Measurements from ENCODE around the gene SOX1.

Gene SOX1

DNA sequence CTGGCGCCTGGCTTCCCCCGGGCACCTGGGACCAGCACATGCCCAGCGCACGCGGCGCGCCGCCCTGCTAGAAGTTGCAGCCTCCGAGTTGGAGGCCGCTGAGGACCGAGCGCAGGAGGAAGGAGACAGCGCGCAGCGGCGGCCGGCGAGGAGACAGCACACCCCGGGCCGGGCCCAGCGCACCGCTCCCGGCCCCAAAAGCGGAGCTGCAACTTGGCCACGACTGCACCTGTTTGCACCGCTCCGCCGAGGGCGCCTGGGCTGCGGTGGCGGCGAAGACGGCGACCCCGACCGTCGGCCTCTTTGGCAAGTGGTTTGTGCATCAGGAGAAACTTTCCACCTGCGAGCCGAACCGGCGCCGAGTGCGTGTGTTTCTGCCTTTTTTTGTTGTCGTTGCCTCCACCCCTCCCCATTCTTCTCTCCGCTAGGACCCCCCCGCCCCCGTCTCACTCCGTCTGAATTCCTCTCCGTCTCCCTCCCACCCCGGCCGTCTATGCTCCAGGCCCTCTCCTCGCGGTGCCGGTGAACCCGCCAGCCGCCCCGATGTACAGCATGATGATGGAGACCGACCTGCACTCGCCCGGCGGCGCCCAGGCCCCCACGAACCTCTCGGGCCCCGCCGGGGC lies at the start of gene SOX1:
TSS of gene SOX1 (plus strand) at position 34 of the 626 bp plus-strand sequence. CDS start at position 544, 510 bp downstream.
- FAIRE-seq, result no peak

GRCh38 chr13:112024577-112024976 lies 42.4 kb upstream of the SOX1 start:
- no peak for FAIRE-seq

GRCh38 chr13:112027250-112027649 lies 39.7 kb upstream of the SOX1 start:
- no peak for FAIRE-seq

GRCh38 chr13:112028481-112028880 lies 38.5 kb upstream of the SOX1 start:
- no peak for FAIRE-seq

DNA sequence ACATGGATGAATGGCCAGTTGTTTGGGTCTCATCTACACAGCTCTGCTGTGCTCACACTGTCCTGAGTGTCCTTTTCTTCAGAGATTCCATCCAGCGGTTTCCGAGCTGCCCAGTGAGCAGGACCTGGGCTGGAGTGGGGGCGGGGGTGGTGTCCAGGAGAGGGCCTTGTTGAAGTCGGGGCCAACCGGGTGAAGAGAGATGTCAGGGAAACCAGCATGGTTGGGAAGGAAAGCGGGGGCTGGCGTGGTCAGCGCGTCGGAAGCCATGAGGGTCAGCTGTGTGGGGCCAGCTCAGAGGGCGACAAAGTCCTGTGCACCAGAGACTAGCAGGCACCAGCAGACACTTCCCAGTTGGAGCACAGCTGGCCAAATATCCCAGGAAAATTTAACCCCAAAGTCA lies 37.8 kb upstream of the SOX1 start:
- no peak for FAIRE-seq

DNA sequence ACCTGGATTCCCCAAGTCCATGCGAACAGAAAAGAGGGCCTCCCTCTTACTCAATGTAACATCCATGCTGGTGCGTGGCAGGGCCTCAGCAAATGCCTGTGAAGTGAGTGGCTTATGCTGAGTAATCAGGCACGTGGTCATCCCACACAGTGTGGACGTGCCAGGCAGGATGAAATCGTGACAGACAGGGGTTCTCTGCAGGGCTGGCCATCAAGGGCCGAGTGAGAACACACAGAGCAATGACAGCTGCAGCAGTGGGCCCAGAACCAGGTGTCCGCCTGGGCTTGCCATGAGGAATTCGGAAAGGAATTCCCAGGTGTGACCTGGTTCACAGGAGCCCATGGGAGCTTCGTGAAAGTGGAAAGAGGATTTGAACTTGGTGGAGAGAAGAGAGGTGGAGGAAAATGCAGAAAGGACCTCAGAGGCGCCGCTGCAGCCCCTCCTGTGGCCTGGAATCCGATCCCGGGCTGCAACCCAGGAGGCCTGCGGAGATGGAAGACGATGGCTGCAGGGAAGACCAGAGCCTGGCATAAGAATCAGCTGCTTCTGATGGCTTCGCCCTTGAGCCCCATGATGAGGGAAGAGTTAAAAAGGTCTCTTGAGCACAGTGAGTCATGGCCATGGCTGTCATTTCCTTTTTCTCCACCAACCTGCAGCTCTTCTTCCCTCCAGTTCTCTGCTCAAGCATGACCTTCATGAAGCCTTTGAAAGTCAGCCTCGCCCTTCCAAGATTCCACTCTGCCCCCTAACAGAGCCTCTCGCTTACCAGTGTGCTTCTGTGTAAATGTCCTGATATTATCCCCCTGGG lies 34.6 kb upstream of the SOX1 start:
- FAIRE-seq, result no peak

- FAIRE-seq, result no peak
Measured at GRCh38 chr13:112034231-112034630, 32.7 kb upstream of the SOX1 start.

GRCh38 chr13:112034846-112035245 lies 32.1 kb upstream of the SOX1 start:
- no peak for FAIRE-seq

DNA sequence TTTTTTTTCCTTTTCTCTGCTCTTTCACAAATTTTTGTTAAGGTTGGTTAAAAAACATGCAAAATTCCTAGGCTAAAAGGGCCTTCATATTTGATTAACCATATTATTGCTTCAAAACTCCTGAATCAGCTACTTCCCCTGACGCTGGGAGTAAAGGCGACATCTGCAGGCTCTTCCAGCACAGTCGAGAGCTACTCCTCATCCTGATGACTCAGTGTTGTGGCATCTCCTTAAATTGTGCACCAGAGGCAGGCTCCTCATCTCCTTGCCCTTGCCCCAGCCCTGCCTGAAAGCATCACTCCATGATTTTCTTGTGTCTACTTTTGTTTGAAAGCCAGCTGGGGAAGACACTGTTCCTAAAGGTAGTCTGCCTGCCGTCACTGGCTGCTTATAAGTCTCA lies 24.5 kb upstream of the SOX1 start:
- FAIRE-seq, result no peak

GRCh38 chr13:112052213-112052612 lies 14.7 kb upstream of the SOX1 start:
- no peak for FAIRE-seq

DNA sequence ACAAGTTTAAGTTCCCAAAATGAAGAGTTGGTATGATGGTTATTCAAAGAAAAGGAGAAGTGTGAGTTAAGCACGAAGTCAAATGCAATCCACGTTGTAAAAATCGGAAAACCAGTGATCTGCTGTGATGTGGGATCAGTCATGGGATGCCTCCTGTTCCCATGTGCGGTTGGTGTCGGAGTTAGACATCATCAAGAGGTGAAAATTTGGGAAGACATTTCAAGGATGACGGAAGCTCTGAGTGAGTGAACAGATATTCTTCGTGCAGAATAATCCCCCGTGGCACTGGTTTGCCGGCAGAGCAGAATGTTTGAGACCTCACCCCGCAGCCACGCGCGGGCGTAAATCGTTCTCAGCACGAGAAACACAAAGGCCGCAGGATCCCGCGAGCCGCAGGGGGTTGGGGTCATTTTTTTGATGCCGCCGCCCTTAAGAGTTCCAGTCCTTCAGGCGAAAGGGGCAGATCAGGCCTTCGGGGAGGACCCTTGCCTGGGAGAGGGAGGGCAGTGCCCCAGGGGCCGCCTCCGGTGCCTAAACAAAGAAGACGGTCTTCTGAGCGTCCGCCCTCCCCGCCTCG lies 13.7 kb upstream of the SOX1 start:
- FAIRE-seq, result no peak

- FAIRE-seq, result no peak
Measured at GRCh38 chr13:112053744-112054615, 13.0 kb upstream of the SOX1 start.

- no peak for FAIRE-seq
Measured at GRCh38 chr13:112054616-112055015, 12.3 kb upstream of the SOX1 start.

GRCh38 chr13:112055036-112055914 lies 11.7 kb upstream of the SOX1 start:
- no peak for FAIRE-seq

GRCh38 chr13:112055915-112056269 lies 11.1 kb upstream of the SOX1 start:
- no peak for FAIRE-seq

DNA sequence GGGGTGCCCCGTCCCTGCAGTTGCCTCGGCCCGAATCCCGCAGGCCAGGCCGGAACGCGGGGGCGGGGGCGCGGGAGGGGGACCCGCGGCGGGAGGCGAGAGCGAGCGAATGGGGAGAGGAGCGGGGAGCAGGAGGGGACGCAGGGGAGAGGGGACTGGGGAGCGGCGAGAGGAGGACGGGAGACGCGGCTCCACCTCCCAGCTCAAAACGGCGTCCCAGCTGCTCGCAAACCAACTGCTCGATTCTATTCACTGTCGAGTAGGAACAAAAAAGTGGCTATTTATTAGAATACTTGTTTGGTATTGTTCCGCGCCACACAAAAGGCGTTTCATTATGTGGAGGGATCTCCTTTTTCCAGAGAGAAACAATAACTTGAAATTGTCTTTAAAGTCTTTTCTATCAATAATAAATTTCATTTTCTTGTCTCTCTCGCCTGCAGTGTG lies 10.6 kb upstream of the SOX1 start:
- no peak for FAIRE-seq

DNA sequence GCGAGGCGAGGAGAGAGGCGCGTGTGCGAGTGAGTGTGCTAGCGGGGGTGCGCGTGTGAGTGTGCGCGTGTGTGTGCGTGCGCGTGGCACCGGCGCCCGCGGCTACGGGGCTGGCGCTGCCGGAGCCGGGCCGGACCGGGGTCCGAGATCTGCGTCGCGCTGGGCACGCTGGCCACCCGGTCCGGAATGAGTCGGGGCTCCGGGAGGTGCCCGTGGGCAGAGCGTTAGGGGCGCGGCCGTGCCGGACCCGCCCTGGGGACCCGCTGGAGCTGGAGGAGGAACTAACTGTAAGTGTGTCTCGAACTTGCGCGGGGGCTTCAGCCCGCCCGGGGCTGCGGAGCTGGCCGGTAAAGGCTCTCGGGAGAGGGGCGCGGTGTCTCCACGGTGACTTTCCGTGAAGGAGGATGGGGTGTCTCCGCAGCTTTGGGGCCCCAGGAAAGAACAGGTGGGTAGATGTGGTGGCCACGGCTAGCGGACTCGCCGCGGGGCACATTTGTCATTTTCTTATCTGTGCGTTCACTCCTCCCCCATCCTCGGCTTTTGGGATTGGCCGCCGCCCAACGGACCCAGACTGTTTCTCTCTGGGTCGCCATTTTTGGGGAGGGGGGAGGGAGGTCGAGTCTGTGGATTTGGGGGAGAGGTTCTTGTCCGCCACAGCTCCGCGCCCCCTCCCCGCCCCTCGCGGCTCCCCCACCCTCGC lies 10.1 kb upstream of the SOX1 start:
- FAIRE-seq, result no peak

DNA sequence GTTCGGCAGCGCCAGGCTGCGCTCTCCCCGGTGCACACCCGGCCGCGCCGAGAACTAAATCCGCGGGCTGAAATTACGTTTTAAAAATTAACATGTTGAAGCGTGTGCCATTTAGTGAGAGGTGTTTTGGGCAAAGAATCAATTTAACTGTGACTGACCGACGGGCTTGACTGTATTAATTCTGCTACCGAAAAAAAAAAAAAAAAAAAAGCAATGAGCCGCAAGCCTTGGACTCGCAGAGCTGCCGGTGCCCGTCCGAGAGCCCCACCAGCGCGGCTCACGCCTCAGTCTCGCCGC lies 9.6 kb upstream of the SOX1 start:
- no peak for FAIRE-seq

DNA sequence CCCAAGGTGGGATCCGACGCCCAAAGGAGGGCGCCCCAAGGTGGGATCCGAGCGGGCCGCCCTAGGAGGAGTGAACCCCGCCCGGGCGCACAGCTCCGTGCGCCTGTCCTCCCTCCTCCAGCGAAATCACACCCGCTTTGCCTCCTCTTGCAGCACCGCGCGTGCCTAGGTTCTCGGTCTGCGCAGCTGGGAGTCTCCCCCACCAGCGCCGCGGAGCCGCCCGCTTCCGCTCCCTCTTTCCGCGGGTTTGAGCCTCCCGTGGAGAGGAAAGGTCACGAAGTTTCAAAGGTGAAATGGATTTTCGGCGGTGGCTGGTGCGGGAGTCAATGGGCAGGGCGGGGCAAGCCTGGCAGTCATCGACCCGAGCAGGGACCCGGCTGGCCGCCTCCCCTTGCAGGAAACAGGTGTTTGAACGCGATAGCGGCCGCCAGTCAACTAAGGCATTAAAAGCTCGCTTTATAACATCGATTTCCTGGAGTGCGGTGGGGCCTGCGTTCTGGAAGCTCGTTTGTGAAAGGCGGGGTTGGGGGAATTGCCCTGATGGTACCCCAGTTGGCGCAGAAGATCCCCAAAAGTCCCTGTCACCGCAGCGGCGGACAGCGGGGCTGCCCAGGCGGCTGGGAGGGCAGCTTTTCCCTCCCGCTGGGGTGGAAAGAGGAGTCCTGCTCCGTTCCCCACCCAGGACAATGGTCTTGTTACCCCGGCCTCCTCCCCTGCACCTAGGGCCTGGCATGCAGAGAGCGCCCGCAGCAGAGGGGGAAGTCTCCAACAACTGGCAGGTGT lies 9.0 kb upstream of the SOX1 start:
- FAIRE-seq, result no peak

- no peak for FAIRE-seq
Measured at GRCh38 chr13:112058519-112058873, 8.5 kb upstream of the SOX1 start.

DNA sequence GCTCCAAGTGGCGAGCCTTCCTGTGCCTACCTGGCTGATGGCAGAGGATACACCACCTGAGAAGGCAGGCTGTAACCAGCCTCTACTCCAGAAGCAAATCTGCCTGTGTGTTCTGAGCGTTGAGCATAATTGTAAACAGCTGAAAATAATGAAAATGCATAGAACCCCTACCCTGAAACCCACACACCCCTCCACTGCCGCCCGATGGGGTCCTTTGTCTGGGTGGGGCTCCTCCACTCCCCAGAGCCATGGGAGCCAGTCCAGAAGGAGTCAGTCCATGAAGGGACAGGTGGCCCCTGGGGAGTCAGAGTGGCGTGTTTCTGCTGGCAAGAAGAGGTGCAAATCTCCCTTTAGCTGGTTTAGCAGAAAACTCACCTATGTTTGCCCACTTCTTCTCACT lies 8.0 kb upstream of the SOX1 start:
- no peak for FAIRE-seq

Data from islet of Langerhans (tissue), 1 donor.